HEK293T (cell line): Measurements from ENCODE around the gene NPAT.

Experiments used
- ARNT ChIP-seq: fragments of 450-650 bp; IDR thresholded peaks from 2 replicates; pipeline ENCODE4 v1.6.1; 2017; ENCODE audit warnings: mild to moderate bottlenecking
- ELF4 ChIP-seq: fragments of 450-650 bp; IDR thresholded peaks from 2 replicates; pipeline ENCODE4 v1.6.1; 2017; ENCODE audit warnings: antibody characterized with exemption
- FOXA1 ChIP-seq: fragments of 450-650 bp; IDR thresholded peaks from 2 replicates; pipeline ENCODE4 v1.6.1; 2016; ENCODE audit warnings: mild to moderate bottlenecking
- FOXM1 ChIP-seq: fragments of 450-650 bp; IDR thresholded peaks from 2 replicates; pipeline ENCODE4 v1.6.1; 2017; ENCODE audit warnings: mild to moderate bottlenecking, borderline replicate concordance
- HDGF ChIP-seq: fragments of 450-650 bp; IDR thresholded peaks from 2 replicates; pipeline ENCODE4 v1.6.1; 2017; ENCODE audit warnings: antibody characterized with exemption, borderline replicate concordance
- SP1 ChIP-seq: fragments of 450-650 bp; IDR thresholded peaks from 2 replicates; pipeline ENCODE4 v1.6.1; 2017
- SUZ12 ChIP-seq: fragments of 450-650 bp; IDR thresholded peaks from 2 replicates; pipeline ENCODE4 v1.6.1; 2016; ENCODE audit warnings: mild to moderate bottlenecking
- ZNF384 ChIP-seq: fragments of 450-650 bp; IDR thresholded peaks from 2 replicates; pipeline ENCODE4 v1.6.1; 2016

GRCh38 chr11:108177570-108177969 is 44.9 kb downstream of the NPAT start:
- TF ChIP-seq SP1 (no peak), ZNF384 (no peak), ELF4 (no peak), FOXM1 (no peak), ARNT (no peak), FOXA1 (no peak), HDGF (no peak), SUZ12 (no peak)
